ENCODE results near the gene LACTB. TPM values are rescaled to one million over a fixed set of nuclear protein-coding genes. Genes with fewer than 3 reads are reported as not detected.

The LACTB gene
- total and polyA plus RNA-seq, 2 donors: 12.7 to 22.3 TPM

GRCh38 chr15:63077952-63078351 is 43.7 kb upstream of the LACTB start:
- no peak for DNase-seq (ENCODE audit: low read depth in 6 of 9, low spot score in 9 of 9)
- H3K27ac ChIP-seq (ENCODE audit: low read depth in 1 of 2, low read length in 1 of 2): no peak overlapping the region
- no peak overlapping the region for H3K4me3 ChIP-seq (ENCODE audit: low read length in 2 of 2)
- H3K27me3 ChIP-seq (ENCODE audit: control insufficient read depth in 2 of 2, insufficient read depth in 1 of 2, low read length in 1 of 2): no peaks in the 10 kb centered on the region
- WGBS: 96% methylated on average over 6 of the region's 6 CpGs
- H3K4me1 ChIP-seq (ENCODE audit: control insufficient read depth in 2 of 2, insufficient read depth in 2 of 2, low read length in 2 of 2): no peaks in the 10 kb centered on the region
- no peaks in the 10 kb centered on the region for H3K9me3 ChIP-seq (ENCODE audit: control insufficient read depth in 2 of 2, insufficient read depth in 1 of 2, low read length in 1 of 2)
- no peaks in the 10 kb centered on the region for H3K36me3 ChIP-seq (ENCODE audit: control insufficient read depth in 2 of 2, insufficient read depth in 2 of 2, low read length in 1 of 2)

- no peak for DNase-seq (ENCODE audit: low read depth in 6 of 9, low spot score in 9 of 9)
- Histone ChIP-seq H3K36me3 (ENCODE audit: control insufficient read depth in 2 of 2, insufficient read depth in 2 of 2, low read length in 1 of 2) (no peaks in the 10 kb centered on the region), H3K4me1 (ENCODE audit: control insufficient read depth in 2 of 2, insufficient read depth in 2 of 2, low read length in 2 of 2) (no peaks in the 10 kb centered on the region), H3K27ac (ENCODE audit: low read depth in 1 of 2, low read length in 1 of 2) (no peak overlapping the region), H3K27me3 (ENCODE audit: control insufficient read depth in 2 of 2, insufficient read depth in 1 of 2, low read length in 1 of 2) (no peaks in the 10 kb centered on the region), H3K4me3 (ENCODE audit: low read length in 2 of 2) (no peak overlapping the region), H3K9me3 (ENCODE audit: control insufficient read depth in 2 of 2, insufficient read depth in 1 of 2, low read length in 1 of 2) (no peaks in the 10 kb centered on the region)
- WGBS: 95% methylated on average over 13 of the region's 13 CpGs
Measured at GRCh38 chr15:63079947-63080626, 41.6 kb upstream of the LACTB start.

GRCh38 chr15:63080634-63081250 is 40.9 kb upstream of the LACTB start:
- 95% methylated on average over 10 of the region's 10 CpGs for WGBS
- no peak for DNase-seq (ENCODE audit: low read depth in 6 of 9, low spot score in 9 of 9)
- no peaks in the 10 kb centered on the region for H3K36me3 ChIP-seq (ENCODE audit: control insufficient read depth in 2 of 2, insufficient read depth in 2 of 2, low read length in 1 of 2)

GRCh38 chr15:63082366-63082765 is 39.3 kb upstream of the LACTB start:
- H3K27ac ChIP-seq (ENCODE audit: low read depth in 1 of 2, low read length in 1 of 2): no peak overlapping the region
- no peaks in the 10 kb centered on the region for H3K36me3 ChIP-seq (ENCODE audit: control insufficient read depth in 2 of 2, insufficient read depth in 2 of 2, low read length in 1 of 2)
- WGBS: 89% methylated on average over 4 of the region's 4 CpGs
- no peaks in the 10 kb centered on the region for H3K4me1 ChIP-seq (ENCODE audit: control insufficient read depth in 2 of 2, insufficient read depth in 2 of 2, low read length in 2 of 2)
- no peak for DNase-seq (ENCODE audit: low read depth in 6 of 9, low spot score in 9 of 9)
- H3K9me3 ChIP-seq (ENCODE audit: control insufficient read depth in 2 of 2, insufficient read depth in 1 of 2, low read length in 1 of 2): no peaks in the 10 kb centered on the region
- H3K27me3 ChIP-seq (ENCODE audit: control insufficient read depth in 2 of 2, insufficient read depth in 1 of 2, low read length in 1 of 2): no peaks in the 10 kb centered on the region
- no peak overlapping the region for H3K4me3 ChIP-seq (ENCODE audit: low read length in 2 of 2)

More at GRCh38 chr15:63080634-63081250, 40.9 kb upstream of the LACTB start:
- Histone ChIP-seq H3K4me1 (ENCODE audit: control insufficient read depth in 2 of 2, insufficient read depth in 2 of 2, low read length in 2 of 2) (no peaks in the 10 kb centered on the region), H3K9me3 (ENCODE audit: control insufficient read depth in 2 of 2, insufficient read depth in 1 of 2, low read length in 1 of 2) (no peaks in the 10 kb centered on the region), H3K4me3 (ENCODE audit: low read length in 2 of 2) (no peak overlapping the region), H3K27ac (ENCODE audit: low read depth in 1 of 2, low read length in 1 of 2) (no peak overlapping the region), H3K27me3 (ENCODE audit: control insufficient read depth in 2 of 2, insufficient read depth in 1 of 2, low read length in 1 of 2) (no peaks in the 10 kb centered on the region)

GRCh38 chr15:63083044-63083443 is 38.6 kb upstream of the LACTB start:
- H3K4me1 ChIP-seq (ENCODE audit: control insufficient read depth in 2 of 2, insufficient read depth in 2 of 2, low read length in 2 of 2): no peaks in the 10 kb centered on the region
- WGBS: 94% methylated on average over 12 of the region's 12 CpGs
- no peak for DNase-seq (ENCODE audit: low read depth in 6 of 9, low spot score in 9 of 9)
- no peak overlapping the region for H3K27ac ChIP-seq (ENCODE audit: low read depth in 1 of 2, low read length in 1 of 2)
- H3K27me3 ChIP-seq (ENCODE audit: control insufficient read depth in 2 of 2, insufficient read depth in 1 of 2, low read length in 1 of 2): no peaks in the 10 kb centered on the region
- H3K9me3 ChIP-seq (ENCODE audit: control insufficient read depth in 2 of 2, insufficient read depth in 1 of 2, low read length in 1 of 2): no peaks in the 10 kb centered on the region
- H3K4me3 ChIP-seq (ENCODE audit: low read length in 2 of 2): no peak overlapping the region
- no peaks in the 10 kb centered on the region for H3K36me3 ChIP-seq (ENCODE audit: control insufficient read depth in 2 of 2, insufficient read depth in 2 of 2, low read length in 1 of 2)

GRCh38 chr15:63083541-63083940 is 38.1 kb upstream of the LACTB start:
- 97% methylated on average over 11 of the region's 11 CpGs for WGBS
- no peaks in the 10 kb centered on the region for H3K9me3 ChIP-seq (ENCODE audit: control insufficient read depth in 2 of 2, insufficient read depth in 1 of 2, low read length in 1 of 2)
- no peak for DNase-seq (ENCODE audit: low read depth in 6 of 9, low spot score in 9 of 9)
- H3K4me1 ChIP-seq (ENCODE audit: control insufficient read depth in 2 of 2, insufficient read depth in 2 of 2, low read length in 2 of 2): no peaks in the 10 kb centered on the region
- H3K27me3 ChIP-seq (ENCODE audit: control insufficient read depth in 2 of 2, insufficient read depth in 1 of 2, low read length in 1 of 2): no peaks in the 10 kb centered on the region
- H3K27ac ChIP-seq (ENCODE audit: low read depth in 1 of 2, low read length in 1 of 2): no peak overlapping the region
- no peaks in the 10 kb centered on the region for H3K36me3 ChIP-seq (ENCODE audit: control insufficient read depth in 2 of 2, insufficient read depth in 2 of 2, low read length in 1 of 2)
- no peak overlapping the region for H3K4me3 ChIP-seq (ENCODE audit: low read length in 2 of 2)

- WGBS: 98% methylated on average over 1 of the region's 1 CpG
- Histone ChIP-seq H3K4me1 (ENCODE audit: control insufficient read depth in 2 of 2, insufficient read depth in 2 of 2, low read length in 2 of 2) (peaks cover 0 to 2% of the 10 kb centered on the region in 2 donors), H3K36me3 (ENCODE audit: control insufficient read depth in 2 of 2, insufficient read depth in 2 of 2, low read length in 1 of 2) (no peaks in the 10 kb centered on the region), H3K27me3 (ENCODE audit: control insufficient read depth in 2 of 2, insufficient read depth in 1 of 2, low read length in 1 of 2) (no peaks in the 10 kb centered on the region), H3K9me3 (ENCODE audit: control insufficient read depth in 2 of 2, insufficient read depth in 1 of 2, low read length in 1 of 2) (no peaks in the 10 kb centered on the region), H3K4me3 (ENCODE audit: low read length in 2 of 2) (no peak overlapping the region), H3K27ac (ENCODE audit: low read depth in 1 of 2, low read length in 1 of 2) (no peak overlapping the region)
- no peak for DNase-seq (ENCODE audit: low read depth in 6 of 9, low spot score in 9 of 9)
Measured at GRCh38 chr15:63084806-63085205, 36.9 kb upstream of the LACTB start.

- Histone ChIP-seq H3K27ac (ENCODE audit: low read depth in 1 of 2, low read length in 1 of 2) (no peak overlapping the region), H3K36me3 (ENCODE audit: control insufficient read depth in 2 of 2, insufficient read depth in 2 of 2, low read length in 1 of 2) (no peaks in the 10 kb centered on the region), H3K9me3 (ENCODE audit: control insufficient read depth in 2 of 2, insufficient read depth in 1 of 2, low read length in 1 of 2) (no peaks in the 10 kb centered on the region), H3K4me1 (ENCODE audit: control insufficient read depth in 2 of 2, insufficient read depth in 2 of 2, low read length in 2 of 2) (peaks cover 0 to 2% of the 10 kb centered on the region in 2 donors), H3K27me3 (ENCODE audit: control insufficient read depth in 2 of 2, insufficient read depth in 1 of 2, low read length in 1 of 2) (no peaks in the 10 kb centered on the region), H3K4me3 (ENCODE audit: low read length in 2 of 2) (no peak overlapping the region)
- DNase-seq (ENCODE audit: low read depth in 6 of 9, low spot score in 9 of 9): no peak
- WGBS: 98% methylated on average over 4 of the region's 4 CpGs
Measured at GRCh38 chr15:63085289-63085688, 36.4 kb upstream of the LACTB start.

- Histone ChIP-seq H3K27ac (ENCODE audit: low read depth in 1 of 2, low read length in 1 of 2) (no peak overlapping the region), H3K27me3 (ENCODE audit: control insufficient read depth in 2 of 2, insufficient read depth in 1 of 2, low read length in 1 of 2) (peaks cover 0 to 3% of the 10 kb centered on the region in 2 donors), H3K4me1 (ENCODE audit: control insufficient read depth in 2 of 2, insufficient read depth in 2 of 2, low read length in 2 of 2) (peaks cover 0 to 2% of the 10 kb centered on the region in 2 donors), H3K36me3 (ENCODE audit: control insufficient read depth in 2 of 2, insufficient read depth in 2 of 2, low read length in 1 of 2) (no peaks in the 10 kb centered on the region), H3K9me3 (ENCODE audit: control insufficient read depth in 2 of 2, insufficient read depth in 1 of 2, low read length in 1 of 2) (no peaks in the 10 kb centered on the region), H3K4me3 (ENCODE audit: low read length in 2 of 2) (no peak overlapping the region)
- 93% methylated on average over 4 of the region's 4 CpGs for WGBS
- no peak for DNase-seq (ENCODE audit: low read depth in 6 of 9, low spot score in 9 of 9)
Measured at GRCh38 chr15:63086271-63086670, 35.4 kb upstream of the LACTB start.
